CD14-positive monocyte (primary cell): ENCODE data around the gene KRT38. TPM values are rescaled to one million over a fixed set of nuclear protein-coding genes. Genes with fewer than 3 reads are reported as not detected.
A peak's percentile ranks its signal among the peaks of the same experiment; 100 is the strongest.

ENCODE experiments used
- DNase-seq, 3 donors: peaks; one replicate each; pipeline ENCODE4 v3.0.0-alpha.2; 2011 to 2022
- H2AFZ ChIP-seq: 2 replicates; pipeline ENCODE4 v1.6.0; 2012; ENCODE audit warnings: mild to moderate bottlenecking, low read depth, low read length, inconsistent platforms; ENCODE audit not compliant: insufficient read depth, poor library complexity, severe bottlenecking
- H3K27ac ChIP-seq, 2 donors: 1 replicate in 1 of 2; 2 replicates in 1 of 2; pipeline ENCODE4 v1.5.1; 2012 to 2013; ENCODE audit warnings: low read length in 2 of 2, control low read depth in 1 of 2, inconsistent platforms in 1 of 2, low read depth in 1 of 2, mild to moderate bottlenecking in 1 of 2
- H3K27me3 ChIP-seq, 2 donors: one replicate each; pipeline versions ENCODE4 v1.6.0 to v1.6.1; 2011 to 2013; ENCODE audit warnings: low read length in 2 of 2; ENCODE audit not compliant: control insufficient read depth in 2 of 2, insufficient read depth in 2 of 2
- H3K36me3 ChIP-seq, 2 donors: replicated peaks in 1 of 2; 1 replicate in 1 of 2; 2 replicates in 1 of 2; pipeline versions ENCODE4 v1.5.1 to v1.6.1; 2012 to 2013; ENCODE audit warnings: low read length in 2 of 2, control low read depth in 1 of 2, inconsistent platforms in 1 of 2, mild to moderate bottlenecking in 1 of 2; ENCODE audit not compliant: insufficient read depth in 2 of 2, control insufficient read depth in 1 of 2
- H3K4me1 ChIP-seq, 2 donors: 1 replicate in 1 of 2; 2 replicates in 1 of 2; pipeline versions ENCODE4 v1.5.1 to v1.6.1; 2012 to 2013; ENCODE audit warnings: low read length in 2 of 2, control low read depth in 1 of 2, inconsistent platforms in 1 of 2, mild to moderate bottlenecking in 1 of 2, moderate library complexity in 1 of 2; ENCODE audit not compliant: insufficient read depth in 2 of 2, control insufficient read depth in 1 of 2
- H3K4me2 ChIP-seq: replicated peaks from 2 replicates; pipeline ENCODE3; 2012; ENCODE audit warnings: low read length, moderate library complexity, mild to moderate bottlenecking; ENCODE audit not compliant: poor library complexity, severe bottlenecking; ENCODE audit errors: extremely low read depth
- H3K4me3 ChIP-seq, 3 experiments: fragments of 200-600 bp in 1 of 3; sonication (generic) in 1 of 3; replicated peaks in 1 of 3; 1 replicate in 2 of 3; 2 replicates in 1 of 3; pipeline ENCODE4 v1.5.1; 2011 to 2013; ENCODE audit warnings: low read length in 3 of 3, mild to moderate bottlenecking in 3 of 3, control low read depth in 2 of 3, low read depth in 2 of 3, inconsistent platforms in 1 of 3, moderate library complexity in 1 of 3
- H3K79me2 ChIP-seq: 2 replicates; pipeline ENCODE4 v1.6.0; 2012; ENCODE audit warnings: mild to moderate bottlenecking, control low read depth, inconsistent platforms, low read length, moderate library complexity; ENCODE audit not compliant: insufficient read depth
- H3K9ac ChIP-seq: 2 replicates; pipeline ENCODE4 v1.6.0; 2017; ENCODE audit warnings: low read length, mild to moderate bottlenecking; ENCODE audit not compliant: insufficient read depth, poor library complexity, severe bottlenecking
- H3K9me3 ChIP-seq, 2 donors: replicated peaks in 1 of 2; 1 replicate in 1 of 2; 2 replicates in 1 of 2; pipeline versions ENCODE4 v1.5.1 to v1.6.1; 2012 to 2013; ENCODE audit warnings: low read length in 2 of 2, control low read depth in 1 of 2; ENCODE audit not compliant: control insufficient read depth in 1 of 2, insufficient read depth in 1 of 2
- H4K20me1 ChIP-seq: 2 replicates; pipeline ENCODE4 v1.6.0; 2012; ENCODE audit warnings: mild to moderate bottlenecking, low read length, control low read depth, moderate library complexity; ENCODE audit not compliant: insufficient read depth
- H3K27ac Mint-ChIP-seq, 7 donors: one replicate each; pipeline ENCODE4 v1.8.0; 2020; ENCODE audit warnings: mild to moderate bottlenecking in 7 of 7, mixed read lengths in 7 of 7, moderate library complexity in 6 of 7, inconsistent platforms in 2 of 7
- H3K27me3 Mint-ChIP-seq, 3 donors: one replicate each; pipeline ENCODE4 v1.8.0; 2021 to 2022; ENCODE audit warnings: low read depth in 3 of 3, mild to moderate bottlenecking in 3 of 3, mixed read lengths in 3 of 3, moderate library complexity in 3 of 3, inconsistent platforms in 1 of 3
- H3K36me3 Mint-ChIP-seq, 2 donors: one replicate each; pipeline ENCODE4 v1.8.0; 2020; ENCODE audit warnings: mixed read lengths in 2 of 2, inconsistent platforms in 1 of 2, mild to moderate bottlenecking in 1 of 2
- H3K4me1 Mint-ChIP-seq: one replicate; pipeline ENCODE4 v1.8.0; 2020; ENCODE audit warnings: mild to moderate bottlenecking, mixed read lengths
- H3K4me3 Mint-ChIP-seq, 2 donors: one replicate each; pipeline ENCODE4 v1.8.0; 2020; ENCODE audit warnings: mild to moderate bottlenecking in 2 of 2, mixed read lengths in 2 of 2, moderate library complexity in 1 of 2
- H3K9me3 Mint-ChIP-seq, 7 donors: one replicate each; pipeline ENCODE4 v1.8.0; 2020 to 2022; ENCODE audit warnings: mixed read lengths in 7 of 7, mild to moderate bottlenecking in 6 of 7, moderate library complexity in 6 of 7, inconsistent platforms in 2 of 7
- CTCF ChIP-seq: fragments of 200-600 bp; IDR thresholded peaks from one replicate; pipeline ENCODE4 v1.8.0; 2022; ENCODE audit warnings: antibody characterized with exemption, mild to moderate bottlenecking
- WGBS: methylation state at CpG from one replicate; pipeline ENCODE4 v1.1.5; 2013; ENCODE audit warnings: missing lambda C conversion rate; ENCODE audit not compliant: insufficient coverage; 5-methylcytosine and 5-hydroxymethylcytosine counted together
- intact Hi-C, 2 donors: fragments of 100-400 bp; cut with micrococcal nuclease; formaldehyde crosslinking; loops; one replicate each; pipeline versions ENCODE4 v1.15.0 to v1.15.1; 2023
- polyA plus RNA-seq, 3 donors: library from polyadenylated mRNA; depleted of rRNA in 1 of 3; unstranded in 2 of 3; stranded (reverse) in 1 of 3; fragments of 300-500 nt in 2 of 3; fragments of >200 nt in 1 of 3; fragmentation: Illumina TruSeq in 2 of 3; gene quantifications; 1 replicate in 2 of 3; 2 replicates in 1 of 3; pipeline ENCODE4 v1.2.3, GENCODE V29; 2012 to 2021

KRT38 gene
- polyA plus RNA-seq, 3 donors: not detected

GRCh38 chr17:41418116-41418860, 22.5 kb downstream of the KRT38 start:
- H3K4me3 ChIP-seq: no peak overlapping the region
- intact Hi-C loops: no loop called here
- H3K27me3 ChIP-seq: no peaks in the 10 kb centered on the region
- peaks cover 4 to 5% of the 10 kb centered on the region in 2 donors for H3K4me1 ChIP-seq
- no peak overlapping the region for H3K9ac ChIP-seq
- no peak overlapping the region for H2AFZ ChIP-seq
- no peak for TF ChIP-seq CTCF
- H3K9me3 Mint-ChIP-seq: no peaks in the 10 kb centered on the region
- H3K36me3 ChIP-seq: no peaks in the 10 kb centered on the region
- peaks cover 7% of the 10 kb centered on the region for H3K4me1 Mint-ChIP-seq
- H3K27me3 Mint-ChIP-seq: peaks cover 6 to 9% (median 6%) of the 10 kb centered on the region in 3 donors
- H3K27ac Mint-ChIP-seq: peak overlapping the region in 1 of 7 donors; percentile 26
- H3K4me3 Mint-ChIP-seq: no peak overlapping the region
- H4K20me1 ChIP-seq: no peaks in the 10 kb centered on the region
- H3K4me2 ChIP-seq: no peak overlapping the region
- H3K36me3 Mint-ChIP-seq: no peaks in the 10 kb centered on the region
- WGBS: 92% methylated on average over 5 of the region's 7 CpGs
- no peak overlapping the region for H3K27ac ChIP-seq
- DNase-seq: no peak
- no peaks in the 10 kb centered on the region for H3K9me3 ChIP-seq
- H3K79me2 ChIP-seq: no peaks in the 10 kb centered on the region

- H3K36me3 ChIP-seq: no peaks in the 10 kb centered on the region
- no peaks in the 10 kb centered on the region for H3K27me3 ChIP-seq
- intact Hi-C loops: no loop called here
- H3K36me3 Mint-ChIP-seq: no peaks in the 10 kb centered on the region
- no peaks in the 10 kb centered on the region for H3K79me2 ChIP-seq
- H3K9ac ChIP-seq: no peak overlapping the region
- H3K27me3 Mint-ChIP-seq: peaks cover 8 to 9% (median 8%) of the 10 kb centered on the region in 3 donors
- H3K9me3 Mint-ChIP-seq: no peaks in the 10 kb centered on the region
- TF ChIP-seq CTCF: peak; percentile 63
- H3K4me1 Mint-ChIP-seq: peaks cover 7% of the 10 kb centered on the region
- no CpG with 5 or more reads among the region's 4 CpGs for WGBS
- H3K4me3 ChIP-seq: no peak overlapping the region
- no peaks in the 10 kb centered on the region for H3K9me3 ChIP-seq
- no peaks in the 10 kb centered on the region for H4K20me1 ChIP-seq
- H3K27ac ChIP-seq: no peak overlapping the region
- no peak overlapping the region for H3K27ac Mint-ChIP-seq
- H3K4me1 ChIP-seq: peaks cover 4 to 5% of the 10 kb centered on the region in 2 donors
- no peak overlapping the region for H2AFZ ChIP-seq
- H3K4me3 Mint-ChIP-seq: no peak overlapping the region
- no peak overlapping the region for H3K4me2 ChIP-seq
- DNase-seq: peak in 1 of 3 donors; percentile 3
Measured at GRCh38 chr17:41417576-41418015, 23.2 kb downstream of the KRT38 start.
